ENCODE data around the gene TOR4A.

Gene TOR4A

DNA sequence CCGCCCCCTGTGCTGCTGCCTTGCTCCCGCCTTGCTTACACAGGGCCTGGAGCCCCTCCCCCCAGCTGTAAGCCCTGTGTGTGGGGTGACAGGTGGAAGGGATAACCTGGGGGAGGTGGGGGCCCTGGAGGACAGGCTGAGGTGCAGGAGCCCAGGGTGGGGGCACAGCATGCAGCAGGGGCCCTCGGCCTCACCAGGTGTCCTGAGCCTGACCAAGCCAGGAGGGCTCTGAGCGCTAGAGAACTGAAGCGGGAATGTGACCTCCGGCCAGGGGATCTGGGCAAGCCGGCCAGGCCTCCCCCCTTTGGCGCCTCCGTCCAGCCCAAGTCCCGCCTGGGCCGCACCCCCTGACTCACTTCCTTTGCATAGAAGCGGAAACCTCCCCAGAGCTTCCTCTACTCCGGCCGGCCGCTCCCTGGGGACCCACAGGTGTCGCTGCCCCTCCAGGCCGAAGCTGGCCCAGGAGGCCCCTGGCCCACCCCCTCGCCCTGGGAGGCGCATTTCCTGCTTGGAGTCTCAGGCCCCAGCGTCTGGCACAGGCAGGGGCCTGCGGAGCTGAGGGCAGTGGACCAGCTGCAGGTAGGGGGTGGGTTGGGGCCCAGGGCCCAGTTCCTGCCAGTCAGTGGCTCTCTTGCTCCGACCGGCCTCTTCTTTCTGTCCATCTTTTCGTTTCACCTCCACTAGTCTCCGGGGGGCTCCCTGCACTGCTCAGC lies at the start of gene TOR4A:
Gene TOR4A, plus strand, starts transcription at position 398 of the 713 bp plus-strand sequence. CDS start 964 bp downstream, outside the sequence.
- peak; percentile 94 for DNase-seq

DNA sequence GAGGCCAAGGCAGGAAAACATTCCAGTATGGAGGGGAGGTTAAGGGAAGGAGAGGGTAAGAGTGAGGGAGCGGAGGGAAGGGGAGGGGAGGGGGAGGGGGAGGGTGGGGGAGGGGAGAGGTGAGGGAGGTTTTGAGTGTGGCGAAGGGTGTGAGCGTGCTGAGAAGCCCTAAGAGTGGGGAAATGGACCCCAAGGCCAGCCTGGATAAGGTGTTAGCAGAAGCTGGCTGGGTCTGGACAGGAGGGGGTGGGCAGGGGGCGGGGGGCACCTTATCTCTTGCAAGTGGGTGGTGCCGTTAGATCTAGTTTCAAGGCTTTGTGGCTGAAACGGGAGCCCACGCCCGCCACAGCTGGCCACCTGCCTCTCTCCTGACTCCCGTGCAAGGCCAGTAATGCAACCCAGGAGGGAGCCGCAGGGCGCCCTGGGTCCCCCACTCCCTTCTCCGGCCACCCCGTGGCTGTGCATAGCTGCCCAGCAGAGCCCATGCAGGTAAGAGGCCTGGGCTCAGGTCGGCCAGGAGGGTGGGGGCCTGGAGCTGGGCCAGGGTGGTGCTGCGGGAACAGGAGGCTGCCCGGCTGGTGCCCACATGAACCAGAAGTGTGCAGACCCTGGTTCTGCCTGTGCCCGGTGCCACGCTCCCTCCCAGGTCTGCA lies 49.5 kb upstream of the TOR4A start:
- DNase-seq, result no peak

DNA sequence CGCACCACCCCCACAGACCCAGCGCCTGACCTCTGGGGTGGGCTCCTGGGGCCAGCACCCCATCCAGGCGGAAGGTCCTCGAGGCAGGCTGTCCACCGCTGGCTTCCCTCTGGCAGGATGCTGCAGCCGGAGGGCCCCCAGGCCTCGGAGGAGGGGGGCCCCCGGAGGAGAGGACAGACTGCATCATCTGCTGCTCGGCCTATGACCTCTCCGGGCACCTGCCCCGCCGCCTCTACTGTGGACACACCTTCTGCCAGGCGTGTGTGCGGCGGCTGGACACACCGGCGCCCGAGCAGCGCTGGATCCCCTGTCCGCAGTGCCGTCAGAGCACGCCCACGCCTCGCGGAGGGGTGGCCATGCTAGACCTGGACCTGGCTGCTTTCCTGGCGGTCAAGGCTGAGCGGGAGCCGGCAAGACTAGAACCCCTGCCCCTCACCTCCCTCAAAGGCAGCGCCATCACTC lies 49.0 kb upstream of the TOR4A start:
- no peak for DNase-seq

- DNase-seq, result no peak
These were observed 48.3 kb upstream of the TOR4A start for GRCh38 chr9:137228968-137229896.

GRCh38 chr9:137229903-137230704 lies 47.4 kb upstream of the TOR4A start:
- no peak for DNase-seq

- DNase-seq, result no peak
These were observed 46.7 kb upstream of the TOR4A start, which contains the start of gene SLC34A3 for GRCh38 chr9:137230705-137231371. TSS of gene SLC34A3 (plus strand) at chr9:137230901. CDS start at chr9:137231703, 802 bp downstream.

- no peak for DNase-seq
These were observed 46.0 kb upstream of the TOR4A start for GRCh38 chr9:137231372-137232039.

DNA sequence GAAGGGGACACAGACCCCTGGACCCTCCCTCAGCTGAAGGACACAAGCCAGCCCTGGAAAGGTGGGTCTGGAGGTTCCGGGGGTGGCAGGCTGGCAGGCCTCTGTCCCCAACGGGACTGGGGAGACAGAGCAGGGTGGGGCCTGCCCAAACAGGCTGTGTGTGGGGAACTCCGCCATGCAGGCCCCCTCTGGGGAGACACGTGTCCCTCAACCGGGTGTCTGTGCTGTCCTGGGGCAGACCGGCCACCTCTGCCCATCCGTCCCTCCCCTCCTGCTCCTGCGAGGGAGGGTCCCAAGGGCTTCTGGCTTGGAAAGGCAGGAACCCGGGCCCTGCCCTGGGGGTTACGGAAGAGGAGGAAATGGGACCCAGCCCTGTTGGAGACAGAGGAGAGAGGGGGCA lies 45.4 kb upstream of the TOR4A start:
- DNase-seq, result no peak

GRCh38 chr9:137232510-137232909 lies 45.0 kb upstream of the TOR4A start:
- DNase-seq, result no peak

GRCh38 chr9:137233143-137233980 lies 44.2 kb upstream of the TOR4A start:
- no peak for DNase-seq

GRCh38 chr9:137234055-137234697 lies 43.4 kb upstream of the TOR4A start:
- DNase-seq, result no peak

- no peak for DNase-seq
These were observed 42.6 kb upstream of the TOR4A start for GRCh38 chr9:137234758-137235423.

DNA sequence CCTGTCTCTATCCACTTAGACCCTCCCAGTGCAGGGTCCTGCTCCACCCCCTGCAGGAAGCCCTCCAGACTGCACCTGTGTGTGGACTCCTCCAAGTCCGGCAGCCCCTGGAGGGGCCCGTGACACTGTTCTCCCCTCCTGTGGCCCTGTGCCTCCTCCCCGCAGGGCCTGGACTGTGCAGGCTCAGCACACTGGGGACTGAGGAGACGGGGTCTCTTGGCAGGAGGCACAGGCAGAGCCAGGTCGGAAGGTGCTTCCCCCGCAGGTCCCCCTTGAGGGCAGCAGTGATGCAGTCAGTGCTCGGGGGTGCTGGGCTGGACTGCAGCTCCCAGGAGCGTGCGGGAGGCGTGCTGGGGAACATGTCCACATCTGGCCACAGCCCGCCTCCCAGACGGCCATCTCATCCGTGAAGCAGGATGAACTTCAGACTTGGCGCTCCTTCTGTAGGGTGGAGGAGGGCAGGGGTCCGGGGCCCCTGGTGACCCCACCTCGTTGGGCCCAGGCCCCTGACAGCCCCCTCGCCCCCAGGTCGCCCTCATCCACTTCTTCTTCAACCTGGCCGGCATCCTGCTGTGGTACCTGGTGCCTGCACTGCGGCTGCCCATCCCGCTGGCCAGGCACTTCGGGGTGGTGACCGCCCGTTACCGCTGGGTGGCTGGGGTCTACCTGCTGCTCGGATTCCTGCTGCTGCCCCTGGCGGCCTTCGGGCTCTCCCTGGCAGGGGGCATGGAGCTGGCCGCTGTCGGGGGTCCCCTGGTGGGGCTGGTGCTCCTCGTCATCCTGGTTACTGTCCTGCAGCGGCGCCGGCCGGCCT lies 41.9 kb upstream of the TOR4A start:
- DNase-seq, result no peak

DNA sequence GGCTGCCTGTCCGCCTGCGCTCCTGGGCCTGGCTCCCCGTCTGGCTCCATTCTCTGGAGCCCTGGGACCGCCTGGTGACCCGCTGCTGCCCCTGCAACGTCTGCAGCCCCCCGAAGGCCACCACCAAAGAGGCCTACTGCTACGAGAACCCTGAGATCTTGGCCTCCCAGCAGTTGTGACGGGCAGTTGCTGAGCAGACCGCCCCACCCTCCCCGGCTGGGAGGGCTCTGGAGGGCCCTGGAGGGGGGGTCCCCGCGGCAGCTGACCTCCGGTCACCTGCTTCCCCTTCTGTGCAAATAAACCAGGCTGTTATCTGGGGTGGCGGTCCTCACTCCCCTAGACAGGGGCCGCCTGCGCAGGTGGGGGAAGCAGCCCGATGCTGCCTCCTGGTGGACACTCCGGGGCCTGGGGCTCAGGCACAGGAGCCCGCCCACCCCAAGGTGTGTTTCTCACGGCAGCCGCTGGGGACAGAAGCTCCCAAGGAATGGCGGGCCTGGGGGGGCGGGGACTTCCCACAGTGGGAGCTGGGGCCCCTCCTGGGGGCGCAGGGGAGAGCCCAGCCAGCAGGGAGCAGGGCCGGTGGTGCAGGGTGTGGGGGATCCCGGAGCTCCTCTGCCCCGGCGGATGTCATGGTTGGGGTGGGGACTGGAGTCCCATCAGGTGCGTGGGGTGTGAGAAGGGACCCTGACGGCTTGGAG lies 41.1 kb upstream of the TOR4A start:
- DNase-seq, result peak; percentile 39

GRCh38 chr9:137236936-137237421 lies 40.5 kb upstream of the TOR4A start:
- DNase-seq, result no peak

- no peak for DNase-seq
These were observed 39.5 kb upstream of the TOR4A start for GRCh38 chr9:137237759-137238726.
